GM12878 (cell line): ENCODE results near the gene PLXNB2. TPM values are rescaled to one million over a fixed set of nuclear protein-coding genes. Genes with fewer than 3 reads are reported as not detected.

Source experiments
- ATAC-seq: fragments of 200-7000 bp; cut with Tn5 transposase; 3 replicates; pipeline ENCODE4 v1.9.1; 2020; ENCODE audit warnings: mild to moderate bottlenecking, moderate library complexity
- BruUV-seq: library from RNA; stranded (reverse); fragments of 400-500 nt; replicated peaks from 2 replicates; lab custom pipeline; 2021; lab: Mats Ljungman, UMichigan
- CTCF ChIA-PET: fragments of 300-600 bp; sonication (Branson Sonifier 250); formaldehyde crosslinking; extraction: SDS; loops from one replicate; lab custom pipeline; 2021; ENCODE audit warnings: inconsistent platforms; lab: Yijun Ruan, JAX
- POLR2A ChIA-PET: fragments of 350-600 bp; formaldehyde crosslinking; extraction: SDS; loops from one replicate; lab custom pipeline; 2021; ENCODE audit warnings: inconsistent platforms; lab: Charles Lee
- RAD21 ChIA-PET: fragments of 300-600 bp; sonication (Branson Sonifier 250); formaldehyde crosslinking; loops from one replicate; lab custom pipeline; 2023; ENCODE audit warnings: antibody characterized with exemption; ENCODE audit not compliant: unreplicated experiment; lab: Charles Lee
- SMC1A ChIA-PET: fragments of 300-600 bp; sonication (Branson Sonifier 250); formaldehyde crosslinking; loops from one replicate; lab custom pipeline; 2023; ENCODE audit not compliant: unreplicated experiment, uncharacterized antibody; lab: Charles Lee
- DNase-seq: peaks from one replicate; pipeline ENCODE4 v3.0.0-alpha.2; 2011; ENCODE audit warnings: low read depth, low spot score
- FAIRE-seq: peaks from 3 replicates; lab custom pipeline; 2011; peaks lifted over from hg19 to GRCh38; lab: Jason Lieb, UNC
- H2AFZ ChIP-seq: 2 replicates; pipeline ENCODE4 v1.6.0; 2011; ENCODE audit warnings: low read depth, low read length, control low read depth; ENCODE audit not compliant: control insufficient read depth
- H3K27ac ChIP-seq: 2 replicates; pipeline ENCODE4 v1.5.1; 2011; ENCODE audit warnings: control low read depth; ENCODE audit not compliant: control insufficient read depth, insufficient read depth
- H3K27me3 ChIP-seq, 2 experiments: replicated peaks in 1 of 2; 2 replicates each; pipeline versions ENCODE4 v1.6.0 to v1.6.1; 2011; ENCODE audit warnings: low read length in 1 of 2; ENCODE audit not compliant: control insufficient read depth in 2 of 2, insufficient read depth in 2 of 2
- H3K36me3 ChIP-seq, 2 experiments: 2 replicates each; pipeline ENCODE4 v1.5.1; 2011; ENCODE audit warnings: low read length in 1 of 2; ENCODE audit not compliant: control insufficient read depth in 2 of 2, insufficient read depth in 2 of 2
- H3K4me1 ChIP-seq: 2 replicates; pipeline ENCODE4 v1.6.1; 2011; ENCODE audit warnings: mild to moderate bottlenecking, low read length, moderate library complexity, mixed read lengths; ENCODE audit not compliant: control insufficient read depth, insufficient read depth
- H3K4me2 ChIP-seq: 2 replicates; pipeline ENCODE4 v1.6.0; 2011; ENCODE audit warnings: control low read depth; ENCODE audit not compliant: control insufficient read depth, insufficient read depth
- H3K4me3 ChIP-seq: fragments of 200-600 bp; sonication (generic); 2 replicates; pipeline ENCODE4 v1.5.1; 2016
- H3K79me2 ChIP-seq: 2 replicates; pipeline ENCODE4 v1.6.0; 2011; ENCODE audit warnings: low read length; ENCODE audit not compliant: control insufficient read depth, insufficient read depth
- H3K9ac ChIP-seq: 2 replicates; pipeline ENCODE4 v1.8.0; 2011; ENCODE audit warnings: low read length, control low read depth, mixed read lengths; ENCODE audit not compliant: control insufficient read depth, insufficient read depth
- H3K9me3 ChIP-seq: replicated peaks from 3 replicates; pipeline ENCODE4 v1.5.1; 2011; ENCODE audit warnings: mild to moderate bottlenecking, low read length; ENCODE audit not compliant: control insufficient read depth, insufficient read depth
- H4K20me1 ChIP-seq: 2 replicates; pipeline ENCODE4 v1.6.0; 2011; ENCODE audit not compliant: control insufficient read depth, insufficient read depth
- ASH2L ChIP-seq: fragments of 300-600, 200-600 bp; sonication (generic); IDR thresholded peaks from 2 replicates; pipeline ENCODE4 v1.6.1; 2017; ENCODE audit warnings: low read depth, mild to moderate bottlenecking, borderline replicate concordance
- CEBPZ ChIP-seq: fragments of 150-350 bp; IDR thresholded peaks from 2 replicates; pipeline ENCODE4 v1.6.1; 2016; ENCODE audit warnings: low read depth, low read length
- ZBED1 ChIP-seq: IDR thresholded peaks from 2 replicates; pipeline ENCODE4 v1.6.1; 2016; ENCODE audit warnings: borderline replicate concordance
- WGBS: methylation state at CpG from one replicate; pipeline ENCODE4 v1.1.6; 2016; ENCODE audit warnings: low lambda C conversion rate; ENCODE audit not compliant: insufficient replicate concordance, insufficient coverage; ENCODE audit errors: missing lambda C conversion rate; 5-methylcytosine and 5-hydroxymethylcytosine counted together
- in situ Hi-C: fragments of 300-500 bp; cut with MboI; formaldehyde crosslinking; loops from 9 replicates; pipeline ENCODE4 v1.14.3; 2018; ENCODE audit warnings: mixed read lengths
- intact Hi-C: fragments of 100-400 bp; cut with micrococcal nuclease; formaldehyde crosslinking; loops from one replicate; pipeline ENCODE4 v1.14.2; 2022; ENCODE audit not compliant: unreplicated experiment
- polyA plus RNA-seq, 11 experiments: library from polyadenylated mRNA; depleted of rRNA in 4 of 11; unstranded in 6 of 11; stranded (reverse) in 5 of 11; fragments of >200 nt; fragmentation: Nextera tagmentation in 4 of 11; fragmentation: Illumina TruSeq in 1 of 11; extraction: Ambion mirVana in 4 of 11; extraction: Trizol in 1 of 11; gene quantifications; 1 replicate in 1 of 11; 2 replicates in 10 of 11; pipeline versions ENCODE4 v1.2.1 to v1.2.3, GENCODE V29; 2011 to 2016; ENCODE audit warnings: inconsistent platforms in 2 of 11, missing spikeins in 2 of 11, low read depth in 1 of 11
- total RNA-seq, 4 experiments: library from RNA; depleted of rRNA in 3 of 4; stranded (reverse); fragments of >200 nt in 3 of 4; fragmentation: Illumina TruSeq in 1 of 4; extraction: Trizol in 1 of 4; gene quantifications; 2 replicates each; pipeline versions ENCODE4 v1.2.1 to v1.2.3, GENCODE V29; 2013 to 2021
- TF ChIP-seq, protein P1 (sequence below): fragments of 450-650 bp; IDR thresholded peaks from 2 replicates; pipeline ENCODE4 v1.6.1; 2016; ENCODE audit warnings: mild to moderate bottlenecking

Gene PLXNB2
- total and polyA plus RNA-seq, 10 of the 15 experiments (the other 5 are each of a cell fraction or from before 2014, with no cell fraction given) = 0.68 to 134 (median 41.9) TPM

- TF ChIP-seq CEBPZ = no peak
- no peak for TF ChIP-seq ZBED1
Measured at GRCh38 chr22:50243685-50244419, 63.6 kb downstream of the PLXNB2 start (continued).

GRCh38 chr22:50242406-50242949, 65.0 kb downstream of the PLXNB2 start:
- ChIA-PET SMC1A (interaction anchor here (1.0 to 2.9 kb wide), 5 partner anchors 8 to 379 kb away, joined by 4 to 11 read pairs (median 5); partner anchors contain the start of gene HDAC10), CTCF (interaction anchor here (0.5 to 3.8 kb wide), 11 partner anchors 8 to 379 kb away, joined by 3 to 24 read pairs (median 3); partner anchors contain the start of gene HDAC10), RAD21 (interaction anchor here (0.6 to 1.7 kb wide), 5 partner anchors 9 to 460 kb away, joined by 3 to 4 read pairs (median 3); partner anchors contain the start of gene HDAC10), POLR2A (interaction anchor here (0.7 to 1.2 kb wide), 4 partner anchors 8 to 398 kb away, joined by 3 to 5 read pairs (median 4); partner anchors contain the start of gene HDAC10)
- Histone ChIP-seq H3K27ac (no peak overlapping the region), H3K9ac (peak overlapping the region; percentile 10; the same call in 1 of the 2 replicates), H3K27me3 (no peaks in the 10 kb centered on the region), H4K20me1 (no peaks in the 10 kb centered on the region; the same call in none of the 2 replicates), H3K9me3 (no peaks in the 10 kb centered on the region), H2AFZ (no peak overlapping the region), H3K4me2 (peak overlapping the region; percentile 98), H3K79me2 (peaks cover 55% of the 10 kb centered on the region), H3K36me3 (peaks cover 9 to 19% of the 10 kb centered on the region in 2 experiments; a peak in 3 of 4 replicates), H3K4me1 (peaks cover 10% of the 10 kb centered on the region), H3K4me3 (peak overlapping the region; percentile 83)
- in situ Hi-C loops = no loop called here
- no TSS peak for BruUV-seq
- no peak for DNase-seq
- no peak for TF ChIP-seq ASH2L
- TF ChIP-seq, protein P1, sequence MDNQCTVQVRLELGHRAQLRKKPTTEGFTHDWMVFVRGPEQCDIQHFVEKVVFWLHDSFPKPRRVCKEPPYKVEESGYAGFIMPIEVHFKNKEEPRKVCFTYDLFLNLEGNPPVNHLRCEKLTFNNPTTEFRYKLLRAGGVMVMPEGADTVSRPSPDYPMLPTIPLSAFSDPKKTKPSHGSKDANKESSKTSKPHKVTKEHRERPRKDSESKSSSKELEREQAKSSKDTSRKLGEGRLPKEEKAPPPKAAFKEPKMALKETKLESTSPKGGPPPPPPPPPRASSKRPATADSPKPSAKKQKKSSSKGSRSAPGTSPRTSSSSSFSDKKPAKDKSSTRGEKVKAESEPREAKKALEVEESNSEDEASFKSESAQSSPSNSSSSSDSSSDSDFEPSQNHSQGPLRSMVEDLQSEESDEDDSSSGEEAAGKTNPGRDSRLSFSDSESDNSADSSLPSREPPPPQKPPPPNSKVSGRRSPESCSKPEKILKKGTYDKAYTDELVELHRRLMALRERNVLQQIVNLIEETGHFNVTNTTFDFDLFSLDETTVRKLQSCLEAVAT = 0 out of 2 replicates have a peak, but pooled peaks have one; percentile 68
- intact Hi-C loops = loop anchor here (5.0 to 10.0 kb wide), 2 partner anchors 232 to 380 kb away; partner anchors contain the start of gene SBF1
- 47% methylated on average over 14 of the region's 14 CpGs for WGBS
- FAIRE-seq = no peak
- no peak for ATAC-seq
